Endothelial cell of umbilical vein (primary cell): ENCODE measurements around the gene CRTAP. TPM values are rescaled to one million over a fixed set of nuclear protein-coding genes. Genes with fewer than 3 reads are reported as not detected.

Experiments
- BruUV-seq: library from RNA; stranded (reverse); fragments of 400-500 nt; replicated peaks from 2 replicates; lab custom pipeline; 2021; lab: Mats Ljungman, UMichigan
- CTCF ChIA-PET: fragments of 300-600, 350-600 bp; sonication (Branson Sonifier 250); formaldehyde crosslinking; loops from one replicate; lab custom pipeline; 2021; ENCODE audit warnings: antibody characterized with exemption, inconsistent platforms; lab: Charles Lee
- POLR2A ChIA-PET: fragments of 300-600, 350-600 bp; sonication (Branson Sonifier 250); formaldehyde crosslinking; loops from one replicate; lab custom pipeline; 2021; ENCODE audit warnings: antibody characterized with exemption, inconsistent platforms; lab: Charles Lee
- DNase-seq: peaks from one replicate; pipeline ENCODE4 v3.0.0-alpha.2; 2011; ENCODE audit warnings: low read depth, low spot score
- FAIRE-seq: peaks from 2 replicates; lab custom pipeline; 2011; peaks lifted over from hg19 to GRCh38; lab: Jason Lieb, UNC
- H2AFZ ChIP-seq: 2 replicates; pipeline ENCODE4 v1.6.0; 2012; ENCODE audit warnings: low read depth, low read length, control low read depth, inconsistent platforms
- H3K27ac ChIP-seq: 2 replicates; pipeline ENCODE4 v1.5.1; 2011; ENCODE audit warnings: low read depth, mild to moderate bottlenecking, control low read depth, low read length, moderate library complexity; ENCODE audit not compliant: insufficient read depth
- H3K27me3 ChIP-seq, 2 experiments: 2 replicates each; pipeline versions ENCODE4 v1.6.0 to v1.6.1; 2011; ENCODE audit warnings: low read length in 2 of 2, mixed read lengths in 1 of 2; ENCODE audit not compliant: control insufficient read depth in 2 of 2, insufficient read depth in 2 of 2
- H3K36me3 ChIP-seq, 2 experiments: 2 replicates in 1 of 2; 3 replicates in 1 of 2; pipeline ENCODE4 v1.5.1; 2011; ENCODE audit warnings: low read length in 2 of 2, mild to moderate bottlenecking in 1 of 2, moderate library complexity in 1 of 2; ENCODE audit not compliant: control insufficient read depth in 2 of 2, insufficient read depth in 2 of 2; ENCODE audit errors: extremely low read depth in 1 of 2
- H3K4me1 ChIP-seq: 3 replicates; pipeline ENCODE4 v1.5.1; 2011; ENCODE audit warnings: mild to moderate bottlenecking, low read length; ENCODE audit not compliant: control insufficient read depth, insufficient read depth; ENCODE audit errors: extremely low read depth
- H3K4me2 ChIP-seq: 2 replicates; pipeline ENCODE4 v1.6.1; 2011; ENCODE audit warnings: low read length, control low read depth, mixed read lengths; ENCODE audit not compliant: insufficient read depth
- H3K4me3 ChIP-seq, 3 experiments: fragments of 200-600 bp in 1 of 3; sonication (generic), shearing (Covaris generic) in 1 of 3; replicated peaks in 1 of 3; 2 replicates each; pipeline ENCODE4 v1.5.1; 2011 to 2016; ENCODE audit warnings: control low read depth in 3 of 3, low read length in 3 of 3, mild to moderate bottlenecking in 2 of 3, inconsistent platforms in 1 of 3, low read depth in 1 of 3, moderate library complexity in 1 of 3; ENCODE audit not compliant: insufficient read depth in 1 of 3
- H3K79me2 ChIP-seq: 2 replicates; pipeline ENCODE4 v1.6.0; 2012; ENCODE audit warnings: low read length, inconsistent platforms; ENCODE audit not compliant: control insufficient read depth, insufficient read depth
- H3K9ac ChIP-seq: replicated peaks from 2 replicates; pipeline ENCODE3; 2011; ENCODE audit warnings: low read length, control low read depth; ENCODE audit not compliant: insufficient read depth; ENCODE audit errors: extremely low read depth
- H3K9me1 ChIP-seq: replicated peaks from 3 replicates; pipeline ENCODE4 v1.6.0; 2011; ENCODE audit warnings: mild to moderate bottlenecking, low read length; ENCODE audit not compliant: control insufficient read depth, insufficient read depth; ENCODE audit errors: extremely low read depth
- H3K9me3 ChIP-seq: replicated peaks from 2 replicates; pipeline ENCODE4 v1.5.1; 2012; ENCODE audit warnings: low read length, inconsistent platforms; ENCODE audit not compliant: control insufficient read depth, insufficient read depth
- H4K20me1 ChIP-seq: replicated peaks from 2 replicates; pipeline ENCODE3; 2011; ENCODE audit warnings: mild to moderate bottlenecking, low read length; ENCODE audit not compliant: control insufficient read depth, insufficient read depth; ENCODE audit errors: extremely low read depth
- CTCF ChIP-seq, 2 donors: IDR thresholded peaks; 1 replicate in 1 of 2; 2 replicates in 1 of 2; pipeline ENCODE4 v1.5.1; 2011; ENCODE audit warnings: low read length in 2 of 2, mild to moderate bottlenecking in 2 of 2, moderate library complexity in 2 of 2, control low read depth in 1 of 2, inconsistent platforms in 1 of 2, low read depth in 1 of 2; ENCODE audit not compliant: insufficient read depth in 1 of 2; ENCODE audit errors: extremely low read depth in 1 of 2
- EZH2 ChIP-seq: IDR thresholded peaks from 2 replicates; pipeline ENCODE4 v1.6.1; 2012; ENCODE audit warnings: borderline replicate concordance, low read depth, mild to moderate bottlenecking, moderate library complexity, low read length, inconsistent platforms; ENCODE audit not compliant: severe bottlenecking
- FOS ChIP-seq: IDR thresholded peaks from 2 replicates; pipeline ENCODE4 v1.6.1; 2011; ENCODE audit warnings: mild to moderate bottlenecking, low read length, moderate library complexity, borderline replicate concordance; ENCODE audit not compliant: insufficient read depth
- GATA2 ChIP-seq: IDR thresholded peaks from 2 replicates; pipeline ENCODE4 v1.7.0; 2011; ENCODE audit warnings: low read depth, mild to moderate bottlenecking, moderate library complexity, mixed read lengths, low read length; ENCODE audit not compliant: insufficient read length, insufficient read depth
- JUN ChIP-seq: IDR thresholded peaks from 2 replicates; pipeline ENCODE4 v1.6.1; 2011; ENCODE audit warnings: borderline replicate concordance, low read depth; ENCODE audit not compliant: insufficient read length, insufficient read depth
- MAX ChIP-seq: IDR thresholded peaks from 2 replicates; pipeline ENCODE4 v1.6.1; 2011; ENCODE audit not compliant: insufficient read depth, insufficient read length
- MYC ChIP-seq: IDR thresholded peaks from one replicate; pipeline ENCODE4 v1.6.1; 2011; ENCODE audit warnings: mild to moderate bottlenecking, low read depth, low read length
- POLR2A ChIP-seq: IDR thresholded peaks from 2 replicates; pipeline ENCODE4 v1.6.1; 2012; ENCODE audit warnings: low read depth, mild to moderate bottlenecking, control low read depth, low read length
- POLR2AphosphoS5 ChIP-seq: IDR thresholded peaks from 2 replicates; pipeline ENCODE4 v1.6.1; 2012; ENCODE audit warnings: low read depth, mild to moderate bottlenecking, control low read depth, low read length, moderate library complexity; ENCODE audit not compliant: insufficient read depth
- dilution Hi-C: fragments of 300-500 bp; cut with MboI; formaldehyde crosslinking; loops from one replicate; pipeline ENCODE4 v1.15.0; 2019; ENCODE audit warnings: low sequenced_read_pairs; ENCODE audit not compliant: extremely low pct_ligation_motif_present
- intact Hi-C: fragments of 100-400 bp; cut with micrococcal nuclease; formaldehyde crosslinking; loops from one replicate; pipeline ENCODE4 v1.10.0; 2022
- polyA plus RNA-seq, 4 experiments: library from polyadenylated mRNA; depleted of rRNA in 3 of 4; stranded (reverse) in 3 of 4; unstranded in 1 of 4; fragments of >200 nt; gene quantifications; 2 replicates each; pipeline versions ENCODE4 v1.2.1 to v1.2.3, GENCODE V29; 2011 to 2012; ENCODE audit warnings: missing spikeins in 1 of 4
- total RNA-seq: library from RNA; stranded (reverse); gene quantifications from 2 replicates; pipeline ENCODE4 v1.2.3, GENCODE V29; 2021

CRTAP gene
- total and polyA plus RNA-seq, 2 donors (not counting 3 experiments of a cell fraction or from before 2014, with no cell fraction given) = 204 to 213 TPM

GRCh38 chr3:33155301-33155700, 41.5 kb downstream of the CRTAP start:
- Histone ChIP-seq H3K4me3 (no peak overlapping the region), H4K20me1 (no peaks in the 10 kb centered on the region), H3K79me2 (no peaks in the 10 kb centered on the region), H3K27ac (no peak overlapping the region), H3K27me3 (no peaks in the 10 kb centered on the region), H3K9ac (no peak overlapping the region), H3K9me3 (no peaks in the 10 kb centered on the region), H2AFZ (no peak overlapping the region), H3K9me1 (no peaks in the 10 kb centered on the region), H3K36me3 (peaks cover 0 to 3% of the 10 kb centered on the region in 2 experiments), H3K4me2 (no peak overlapping the region), H3K4me1 (no peaks in the 10 kb centered on the region)
- ChIA-PET CTCF (interaction anchor here (1.7 kb wide), 1 partner anchor 217 kb away, joined by 9 read pairs; no protein-coding TSS in a partner anchor), POLR2A (no interaction called here)
- no TSS peak for BruUV-seq
- intact Hi-C loops = no loop called here
- TF ChIP-seq POLR2AphosphoS5 = no peak
- no peak for TF ChIP-seq CTCF (IDR thresholded peaks at IDR 0.05; ENCODE audit: extremely low read depth in 1 of 2, insufficient read depth in 1 of 2, low read depth in 1 of 2, low read length in 2 of 2)
- TF ChIP-seq GATA2 = no peak
- no peak for TF ChIP-seq MAX
- no peak for TF ChIP-seq EZH2
- no peak for TF ChIP-seq FOS
- TF ChIP-seq MYC = no peak
- no peak for TF ChIP-seq POLR2A
- TF ChIP-seq JUN = no peak
- DNase-seq (no peak), FAIRE-seq (no peak)
- dilution Hi-C loops = no loop called here
